ENCODE results near the gene DPM3. TPM values are rescaled to one million over a fixed set of nuclear protein-coding genes. Genes with fewer than 3 reads are reported as not detected.

Gene DPM3
- total and polyA plus RNA-seq, 2 of the 13 experiments (the other 11 are each of a cell fraction or from before 2014, with no cell fraction given), result 23.2 to 53.4 TPM

DNA sequence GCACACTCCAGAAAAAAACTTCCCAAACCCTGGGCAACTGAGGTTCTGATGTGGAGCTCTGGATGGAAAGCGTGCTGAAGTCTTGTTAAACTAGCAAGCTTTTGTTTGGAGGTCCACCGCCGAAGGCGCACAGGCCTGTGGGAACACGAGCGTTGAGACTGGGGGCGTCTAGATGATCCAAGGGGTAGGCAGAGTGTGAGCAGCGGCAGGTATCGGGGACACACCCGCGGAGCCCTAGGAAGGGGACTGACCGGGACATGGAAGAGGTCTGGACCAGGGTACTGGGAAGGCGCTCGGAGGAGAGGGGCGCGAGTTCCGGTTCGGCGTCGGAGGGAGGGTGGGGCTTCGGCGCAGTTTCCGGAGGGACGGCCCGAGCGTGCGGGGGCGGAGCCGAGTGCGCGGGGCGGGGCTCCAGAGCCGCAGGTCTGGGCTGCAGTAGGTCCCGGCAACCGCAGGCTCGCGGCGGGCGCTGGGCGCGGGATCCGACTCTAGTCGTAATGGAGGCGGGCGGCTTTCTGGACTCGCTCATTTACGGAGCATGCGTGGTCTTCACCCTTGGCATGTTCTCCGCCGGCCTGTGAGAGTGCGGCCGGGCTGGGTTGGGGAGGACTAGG lies 4.8 kb downstream of the DPM3 start, which contains the start of gene SLC50A1 (continued):
- TF ChIP-seq, protein P1, sequence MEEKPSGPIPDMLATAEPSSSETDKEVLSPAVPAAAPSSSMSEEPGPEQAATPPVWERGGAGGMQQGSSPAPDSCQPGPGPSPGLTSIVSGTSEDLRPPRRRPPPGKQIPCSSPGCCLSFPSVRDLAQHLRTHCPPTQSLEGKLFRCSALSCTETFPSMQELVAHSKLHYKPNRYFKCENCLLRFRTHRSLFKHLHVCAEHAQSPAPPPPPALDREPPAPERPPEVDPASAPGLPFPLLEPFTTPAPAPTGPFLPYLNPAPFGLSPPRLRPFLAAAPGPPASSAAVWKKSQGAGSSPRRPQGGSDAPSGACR (CRISPR knock-in tag; IDR thresholded peaks at IDR 0.05), result no peak
- TF ChIP-seq TBP (CRISPR knock-in tag; IDR thresholded peaks at IDR 0.05), result no peak
- no peak; the same call in none of the 2 replicates for TF ChIP-seq ARNT2 (CRISPR knock-in tag; IDR thresholded peaks at IDR 0.05; ENCODE audit: low read depth)
- no peak; the same call in 1 of the 2 replicates for TF ChIP-seq REL (CRISPR knock-in tag; conservative IDR thresholded peaks at IDR 0.05)
- TF ChIP-seq ZNF20 (CRISPR knock-in tag; IDR thresholded peaks at IDR 0.05), result no peak
- TF ChIP-seq ESRRA (CRISPR knock-in tag; IDR thresholded peaks at IDR 0.05; ENCODE audit: low read depth), result peak; percentile 12; the same call in 1 of the 2 replicates
- no peak for TF ChIP-seq SMAD3 (CRISPR knock-in tag; IDR thresholded peaks at IDR 0.05)
- TF ChIP-seq, protein P2, sequence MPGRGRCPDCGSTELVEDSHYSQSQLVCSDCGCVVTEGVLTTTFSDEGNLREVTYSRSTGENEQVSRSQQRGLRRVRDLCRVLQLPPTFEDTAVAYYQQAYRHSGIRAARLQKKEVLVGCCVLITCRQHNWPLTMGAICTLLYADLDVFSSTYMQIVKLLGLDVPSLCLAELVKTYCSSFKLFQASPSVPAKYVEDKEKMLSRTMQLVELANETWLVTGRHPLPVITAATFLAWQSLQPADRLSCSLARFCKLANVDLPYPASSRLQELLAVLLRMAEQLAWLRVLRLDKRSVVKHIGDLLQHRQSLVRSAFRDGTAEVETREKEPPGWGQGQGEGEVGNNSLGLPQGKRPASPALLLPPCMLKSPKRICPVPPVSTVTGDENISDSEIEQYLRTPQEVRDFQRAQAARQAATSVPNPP (CRISPR knock-in tag; IDR thresholded peaks at IDR 0.05), result 0 out of 2 replicates have a peak, but pooled peaks have one; percentile 43
- TF ChIP-seq ZNF367 (CRISPR knock-in tag; IDR thresholded peaks at IDR 0.05; ENCODE audit: borderline replicate concordance), result no peak
- TF ChIP-seq, protein P3, sequence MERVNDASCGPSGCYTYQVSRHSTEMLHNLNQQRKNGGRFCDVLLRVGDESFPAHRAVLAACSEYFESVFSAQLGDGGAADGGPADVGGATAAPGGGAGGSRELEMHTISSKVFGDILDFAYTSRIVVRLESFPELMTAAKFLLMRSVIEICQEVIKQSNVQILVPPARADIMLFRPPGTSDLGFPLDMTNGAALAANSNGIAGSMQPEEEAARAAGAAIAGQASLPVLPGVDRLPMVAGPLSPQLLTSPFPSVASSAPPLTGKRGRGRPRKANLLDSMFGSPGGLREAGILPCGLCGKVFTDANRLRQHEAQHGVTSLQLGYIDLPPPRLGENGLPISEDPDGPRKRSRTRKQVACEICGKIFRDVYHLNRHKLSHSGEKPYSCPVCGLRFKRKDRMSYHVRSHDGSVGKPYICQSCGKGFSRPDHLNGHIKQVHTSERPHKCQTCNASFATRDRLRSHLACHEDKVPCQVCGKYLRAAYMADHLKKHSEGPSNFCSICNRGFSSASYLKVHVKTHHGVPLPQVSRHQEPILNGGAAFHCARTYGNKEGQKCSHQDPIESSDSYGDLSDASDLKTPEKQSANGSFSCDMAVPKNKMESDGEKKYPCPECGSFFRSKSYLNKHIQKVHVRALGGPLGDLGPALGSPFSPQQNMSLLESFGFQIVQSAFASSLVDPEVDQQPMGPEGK (CRISPR knock-in tag; IDR thresholded peaks at IDR 0.05), result no peak; the same call in 1 of the 2 replicates
- no peak for TF ChIP-seq JARID2 (CRISPR knock-in tag; IDR thresholded peaks at IDR 0.05; ENCODE audit: insufficient replicate concordance)
- TF ChIP-seq ZNF24 (IDR thresholded peaks at IDR 0.05), result no peak
- TF ChIP-seq CBFB (CRISPR knock-in tag; IDR thresholded peaks at IDR 0.05), result peak; percentile 65; the same call in 1 of the 2 replicates
- TF ChIP-seq, protein P4, sequence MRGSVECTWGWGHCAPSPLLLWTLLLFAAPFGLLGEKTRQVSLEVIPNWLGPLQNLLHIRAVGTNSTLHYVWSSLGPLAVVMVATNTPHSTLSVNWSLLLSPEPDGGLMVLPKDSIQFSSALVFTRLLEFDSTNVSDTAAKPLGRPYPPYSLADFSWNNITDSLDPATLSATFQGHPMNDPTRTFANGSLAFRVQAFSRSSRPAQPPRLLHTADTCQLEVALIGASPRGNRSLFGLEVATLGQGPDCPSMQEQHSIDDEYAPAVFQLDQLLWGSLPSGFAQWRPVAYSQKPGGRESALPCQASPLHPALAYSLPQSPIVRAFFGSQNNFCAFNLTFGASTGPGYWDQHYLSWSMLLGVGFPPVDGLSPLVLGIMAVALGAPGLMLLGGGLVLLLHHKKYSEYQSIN (CRISPR knock-in tag; IDR thresholded peaks at IDR 0.05; ENCODE audit: borderline replicate concordance), result no peak
- TF ChIP-seq, protein P5, sequence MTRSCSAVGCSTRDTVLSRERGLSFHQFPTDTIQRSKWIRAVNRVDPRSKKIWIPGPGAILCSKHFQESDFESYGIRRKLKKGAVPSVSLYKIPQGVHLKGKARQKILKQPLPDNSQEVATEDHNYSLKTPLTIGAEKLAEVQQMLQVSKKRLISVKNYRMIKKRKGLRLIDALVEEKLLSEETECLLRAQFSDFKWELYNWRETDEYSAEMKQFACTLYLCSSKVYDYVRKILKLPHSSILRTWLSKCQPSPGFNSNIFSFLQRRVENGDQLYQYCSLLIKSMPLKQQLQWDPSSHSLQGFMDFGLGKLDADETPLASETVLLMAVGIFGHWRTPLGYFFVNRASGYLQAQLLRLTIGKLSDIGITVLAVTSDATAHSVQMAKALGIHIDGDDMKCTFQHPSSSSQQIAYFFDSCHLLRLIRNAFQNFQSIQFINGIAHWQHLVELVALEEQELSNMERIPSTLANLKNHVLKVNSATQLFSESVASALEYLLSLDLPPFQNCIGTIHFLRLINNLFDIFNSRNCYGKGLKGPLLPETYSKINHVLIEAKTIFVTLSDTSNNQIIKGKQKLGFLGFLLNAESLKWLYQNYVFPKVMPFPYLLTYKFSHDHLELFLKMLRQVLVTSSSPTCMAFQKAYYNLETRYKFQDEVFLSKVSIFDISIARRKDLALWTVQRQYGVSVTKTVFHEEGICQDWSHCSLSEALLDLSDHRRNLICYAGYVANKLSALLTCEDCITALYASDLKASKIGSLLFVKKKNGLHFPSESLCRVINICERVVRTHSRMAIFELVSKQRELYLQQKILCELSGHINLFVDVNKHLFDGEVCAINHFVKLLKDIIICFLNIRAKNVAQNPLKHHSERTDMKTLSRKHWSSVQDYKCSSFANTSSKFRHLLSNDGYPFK (CRISPR knock-in tag; IDR thresholded peaks at IDR 0.05; ENCODE audit: borderline replicate concordance), result no peak; the same call in 1 of the 2 replicates
- TF ChIP-seq ZNF431 (CRISPR knock-in tag; IDR thresholded peaks at IDR 0.05; ENCODE audit: borderline replicate concordance, low read depth), result peak; percentile 23; the same call in 1 of the 2 replicates
- TF ChIP-seq DR1 (CRISPR knock-in tag; IDR thresholded peaks at IDR 0.05), result no peak
- no peak for TF ChIP-seq ZNF790 (CRISPR knock-in tag; IDR thresholded peaks at IDR 0.05; ENCODE audit: borderline replicate concordance)
